Duodenal mucosa (tissue), 2 donors: Measurements from ENCODE around the gene NOL9.

Source experiments
- H3K27ac ChIP-seq: one replicate; pipeline ENCODE4 v1.7.0; 2013; ENCODE audit warnings: low read depth, low read length
- H3K27me3 ChIP-seq, 2 donors: one replicate each; pipeline ENCODE4 v1.7.0; 2013; ENCODE audit warnings: low read length in 2 of 2, control low read depth in 1 of 2; ENCODE audit not compliant: insufficient read depth in 2 of 2, control insufficient read depth in 1 of 2
- H3K36me3 ChIP-seq, 2 donors: one replicate each; pipeline ENCODE4 v1.7.0; 2013; ENCODE audit warnings: low read length in 2 of 2, control low read depth in 1 of 2; ENCODE audit not compliant: insufficient read depth in 2 of 2, control insufficient read depth in 1 of 2
- H3K4me1 ChIP-seq, 2 donors: one replicate each; pipeline ENCODE4 v1.7.0; 2013; ENCODE audit warnings: low read length in 2 of 2, control low read depth in 1 of 2; ENCODE audit not compliant: insufficient read depth in 2 of 2, control insufficient read depth in 1 of 2
- H3K4me3 ChIP-seq, 2 donors: one replicate each; pipeline ENCODE4 v1.7.0; 2013; ENCODE audit warnings: low read length in 2 of 2, low read depth in 1 of 2
- H3K9ac ChIP-seq, 2 donors: one replicate each; pipeline ENCODE4 v1.7.0; 2013; ENCODE audit warnings: low read length in 2 of 2, low read depth in 1 of 2
- H3K9me3 ChIP-seq, 2 donors: one replicate each; pipeline ENCODE4 v1.7.0; 2013; ENCODE audit warnings: low read length in 2 of 2, control low read depth in 1 of 2; ENCODE audit not compliant: control insufficient read depth in 1 of 2

Gene NOL9

GRCh38 chr1:6505367-6506209 lies 48.7 kb downstream of the NOL9 start:
- no peak overlapping the region for H3K4me3 ChIP-seq
- no peaks in the 10 kb centered on the region for H3K9me3 ChIP-seq
- H3K27ac ChIP-seq: no peak overlapping the region
- no peak overlapping the region for H3K9ac ChIP-seq
- peaks cover 3 to 4% of the 10 kb centered on the region in 2 donors for H3K27me3 ChIP-seq
- no peaks in the 10 kb centered on the region for H3K36me3 ChIP-seq
- H3K4me1 ChIP-seq: no peaks in the 10 kb centered on the region

GRCh38 chr1:6504887-6505286 lies 49.4 kb downstream of the NOL9 start:
- Histone ChIP-seq H3K36me3 (no peaks in the 10 kb centered on the region), H3K9me3 (no peaks in the 10 kb centered on the region), H3K27me3 (peaks cover 3 to 4% of the 10 kb centered on the region in 2 donors), H3K4me3 (no peak overlapping the region), H3K4me1 (no peaks in the 10 kb centered on the region), H3K27ac (no peak overlapping the region), H3K9ac (no peak overlapping the region)

- Histone ChIP-seq H3K9me3 (no peaks in the 10 kb centered on the region), H3K36me3 (no peaks in the 10 kb centered on the region), H3K4me1 (no peaks in the 10 kb centered on the region), H3K9ac (no peak overlapping the region), H3K27ac (no peak overlapping the region), H3K27me3 (peaks cover 3 to 5% of the 10 kb centered on the region in 2 donors), H3K4me3 (no peak overlapping the region)
Observed at GRCh38 chr1:6503884-6504602, 50.3 kb downstream of the NOL9 start.

- no peaks in the 10 kb centered on the region for H3K9me3 ChIP-seq
- H3K27me3 ChIP-seq: peaks cover 7 to 15% of the 10 kb centered on the region in 2 donors
- no peaks in the 10 kb centered on the region for H3K36me3 ChIP-seq
- H3K4me3 ChIP-seq: no peak overlapping the region
- no peak overlapping the region for H3K27ac ChIP-seq
- no peak overlapping the region for H3K9ac ChIP-seq
- peaks cover 3% of the 10 kb centered on the region in 2 donors for H3K4me1 ChIP-seq
Observed at GRCh38 chr1:6502000-6502891, 52.1 kb downstream of the NOL9 start.

- Histone ChIP-seq H3K9ac (no peak overlapping the region), H3K36me3 (no peaks in the 10 kb centered on the region), H3K27ac (no peak overlapping the region), H3K4me3 (no peak overlapping the region), H3K9me3 (no peaks in the 10 kb centered on the region), H3K4me1 (peaks cover 3% of the 10 kb centered on the region in 2 donors), H3K27me3 (peaks cover 15 to 20% of the 10 kb centered on the region in 2 donors)
Observed at GRCh38 chr1:6501279-6501813, 53.0 kb downstream of the NOL9 start.

- Histone ChIP-seq H3K4me1 (peaks cover 3% of the 10 kb centered on the region in 2 donors), H3K9me3 (no peaks in the 10 kb centered on the region), H3K27ac (no peak overlapping the region), H3K36me3 (no peaks in the 10 kb centered on the region), H3K4me3 (no peak overlapping the region), H3K27me3 (peaks cover 21 to 27% of the 10 kb centered on the region in 2 donors), H3K9ac (no peak overlapping the region)
Observed at GRCh38 chr1:6500544-6501278, 53.6 kb downstream of the NOL9 start.

GRCh38 chr1:6499296-6499695 lies 55.0 kb downstream of the NOL9 start:
- peaks cover 25 to 27% of the 10 kb centered on the region in 2 donors for H3K27me3 ChIP-seq
- no peak overlapping the region for H3K27ac ChIP-seq
- no peaks in the 10 kb centered on the region for H3K36me3 ChIP-seq
- no peak overlapping the region for H3K9ac ChIP-seq
- H3K9me3 ChIP-seq: no peaks in the 10 kb centered on the region
- H3K4me1 ChIP-seq: peaks cover 3% of the 10 kb centered on the region in 2 donors
- H3K4me3 ChIP-seq: no peak overlapping the region

GRCh38 chr1:6498576-6499111 lies 55.7 kb downstream of the NOL9 start:
- Histone ChIP-seq H3K27ac (no peak overlapping the region), H3K36me3 (no peaks in the 10 kb centered on the region), H3K4me3 (no peak overlapping the region), H3K4me1 (peaks cover 3% of the 10 kb centered on the region in 2 donors), H3K27me3 (peaks cover 25 to 27% of the 10 kb centered on the region in 2 donors), H3K9ac (no peak overlapping the region), H3K9me3 (no peaks in the 10 kb centered on the region)
